ENCODE data around the gene F7. TPM values are rescaled to one million over a fixed set of nuclear protein-coding genes. Genes with fewer than 3 reads are reported as not detected.

The F7 gene
- total RNA-seq, 4 donors from 2014 or later: not detected

- no peak for DNase-seq
Measured at GRCh38 chr13:113129480-113129879, 23.9 kb downstream of the F7 start.

GRCh38 chr13:113129921-113130750, 24.5 kb downstream of the F7 start:
- intact Hi-C loops (cut with DNase I): no loop called here
- Histone ChIP-seq H3K4me3 (replicated peaks in 1 of 3) (peak overlapping the region in 1 of 3 donors; percentile 6), H3K4me1 (peaks cover 3 to 4% of the 10 kb centered on the region in 2 donors)

More at GRCh38 chr13:113129480-113129879, 23.9 kb downstream of the F7 start:
- WGBS, 2 donors: 57 to 71% methylated on average over 27 of the region's 27 CpGs
- no peaks in the 10 kb centered on the region for H3K36me3 ChIP-seq
- H3K9me3 ChIP-seq: no peaks in the 10 kb centered on the region
- H3K4me3 ChIP-seq (replicated peaks in 1 of 3): no peak overlapping the region
- H3K27ac ChIP-seq: no peak overlapping the region
- no peaks in the 10 kb centered on the region for H3K27me3 ChIP-seq
- intact Hi-C loops (cut with DNase I): no loop called here
- TF ChIP-seq POLR2A (IDR thresholded peaks at IDR 0.05) (no peak), CTCF (IDR thresholded peaks at IDR 0.05) (no peak)
- H3K4me1 ChIP-seq: peaks cover 3 to 4% of the 10 kb centered on the region in 2 donors

GRCh38 chr13:113135281-113135760, 29.7 kb downstream of the F7 start:
- WGBS, 2 donors: 90 to 91% methylated on average over 2 of the region's 2 CpGs
- Histone ChIP-seq H3K27ac (no peak overlapping the region), H3K4me1 (peaks cover 0 to 7% of the 10 kb centered on the region in 2 donors), H3K27me3 (no peaks in the 10 kb centered on the region), H3K9me3 (no peaks in the 10 kb centered on the region), H3K4me3 (replicated peaks in 1 of 3) (no peak overlapping the region), H3K36me3 (no peaks in the 10 kb centered on the region)
- no peak for DNase-seq
- intact Hi-C loops (cut with DNase I): no loop called here
- TF ChIP-seq CTCF (IDR thresholded peaks at IDR 0.05) (no peak), POLR2A (IDR thresholded peaks at IDR 0.05) (no peak)

More at GRCh38 chr13:113129921-113130750, 24.5 kb downstream of the F7 start:
- Histone ChIP-seq H3K27ac (no peak overlapping the region), H3K36me3 (no peaks in the 10 kb centered on the region), H3K9me3 (no peaks in the 10 kb centered on the region), H3K27me3 (no peaks in the 10 kb centered on the region)
- 41 to 51% methylated on average over 31 to 48 of the region's 60 CpGs for WGBS, 2 donors
- peak in 1 of 2 donors; percentile 42 for DNase-seq
- no peak for TF ChIP-seq POLR2A (IDR thresholded peaks at IDR 0.05)
- no peak for TF ChIP-seq CTCF (IDR thresholded peaks at IDR 0.05)

GRCh38 chr13:113137691-113138298, 32.2 kb downstream of the F7 start:
- DNase-seq: no peak
- Histone ChIP-seq H3K4me3 (replicated peaks in 1 of 3) (no peak overlapping the region), H3K9me3 (no peaks in the 10 kb centered on the region), H3K4me1 (peaks cover 0 to 7% of the 10 kb centered on the region in 2 donors), H3K27me3 (no peaks in the 10 kb centered on the region), H3K27ac (no peak overlapping the region), H3K36me3 (no peaks in the 10 kb centered on the region)
- no peak for TF ChIP-seq POLR2A (IDR thresholded peaks at IDR 0.05)
- TF ChIP-seq CTCF (IDR thresholded peaks at IDR 0.05): no peak
- intact Hi-C loops (cut with DNase I): no loop called here
- WGBS, 2 donors: 85% methylated on average over 11 of the region's 11 CpGs

All from thyroid gland (tissue), 4 donors.